ENCODE measurements around the gene GLP2R.

The GLP2R gene

DNA sequence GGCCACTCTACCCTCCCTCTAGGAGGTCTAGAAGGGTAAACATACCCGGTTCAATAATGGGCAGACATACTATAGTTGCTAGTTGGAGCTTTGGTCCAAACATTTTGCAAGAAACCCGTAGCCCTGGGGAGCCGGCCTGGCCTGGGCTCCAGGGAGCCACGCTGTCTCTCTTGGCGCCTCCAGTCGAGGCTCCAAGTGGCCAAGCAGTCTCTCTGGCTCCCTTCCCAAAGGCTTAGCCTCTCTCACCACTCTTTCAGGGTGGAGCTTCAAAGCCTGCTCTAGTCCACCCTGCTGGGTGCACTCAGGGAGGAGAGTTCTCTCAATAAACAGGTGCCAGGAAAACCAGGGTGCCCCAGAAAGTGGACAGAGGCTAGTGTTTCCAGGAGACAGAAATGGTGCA lies 47.1 kb downstream of the GLP2R start:
- H3K4me2 ChIP-seq (ENCODE audit: low read depth, low read length), result no peak overlapping the region
- peaks cover 15% of the 10 kb centered on the region for H3K27me3 ChIP-seq (replicated peaks; ENCODE audit: insufficient read depth, low read length)
- no peak overlapping the region for H3K27ac ChIP-seq (ENCODE audit: low read length)
- H3K9me3 ChIP-seq (replicated peaks; ENCODE audit: insufficient read depth, low read length), result no peaks in the 10 kb centered on the region
- no peaks in the 10 kb centered on the region for H3F3A ChIP-seq (ENCODE audit: insufficient read depth, low read length)
- no peaks in the 10 kb centered on the region for H3K4me1 ChIP-seq (ENCODE audit: low read length)
- H3K9ac ChIP-seq (ENCODE audit: low read length), result no peak overlapping the region
- H3K9me2 ChIP-seq (replicated peaks; ENCODE audit: insufficient read depth, low read length), result no peaks in the 10 kb centered on the region
- no peak for DNase-seq
- TF ChIP-seq EZH2 (optimal IDR thresholded peaks at IDR 0.05; ENCODE audit: low read depth, low read length) (no peak), EZH2phosphoT487 (IDR thresholded peaks at IDR 0.05; ENCODE audit: low read length) (no peak)
- TF ChIP-seq, protein P1, sequence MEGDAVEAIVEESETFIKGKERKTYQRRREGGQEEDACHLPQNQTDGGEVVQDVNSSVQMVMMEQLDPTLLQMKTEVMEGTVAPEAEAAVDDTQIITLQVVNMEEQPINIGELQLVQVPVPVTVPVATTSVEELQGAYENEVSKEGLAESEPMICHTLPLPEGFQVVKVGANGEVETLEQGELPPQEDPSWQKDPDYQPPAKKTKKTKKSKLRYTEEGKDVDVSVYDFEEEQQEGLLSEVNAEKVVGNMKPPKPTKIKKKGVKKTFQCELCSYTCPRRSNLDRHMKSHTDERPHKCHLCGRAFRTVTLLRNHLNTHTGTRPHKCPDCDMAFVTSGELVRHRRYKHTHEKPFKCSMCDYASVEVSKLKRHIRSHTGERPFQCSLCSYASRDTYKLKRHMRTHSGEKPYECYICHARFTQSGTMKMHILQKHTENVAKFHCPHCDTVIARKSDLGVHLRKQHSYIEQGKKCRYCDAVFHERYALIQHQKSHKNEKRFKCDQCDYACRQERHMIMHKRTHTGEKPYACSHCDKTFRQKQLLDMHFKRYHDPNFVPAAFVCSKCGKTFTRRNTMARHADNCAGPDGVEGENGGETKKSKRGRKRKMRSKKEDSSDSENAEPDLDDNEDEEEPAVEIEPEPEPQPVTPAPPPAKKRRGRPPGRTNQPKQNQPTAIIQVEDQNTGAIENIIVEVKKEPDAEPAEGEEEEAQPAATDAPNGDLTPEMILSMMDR (IDR thresholded peaks at IDR 0.05; ENCODE audit: low read length), result no peak
- H3K4me3 ChIP-seq (ENCODE audit: low read length), result no peak overlapping the region
- H3K79me2 ChIP-seq (ENCODE audit: low read length), result no peaks in the 10 kb centered on the region
- no peak overlapping the region for H2AFZ ChIP-seq (ENCODE audit: low read length)
- H4K20me1 ChIP-seq (ENCODE audit: insufficient read depth, low read length), result no peaks in the 10 kb centered on the region
- H3K36me3 ChIP-seq (replicated peaks; ENCODE audit: insufficient read depth, low read length), result no peaks in the 10 kb centered on the region

DNA sequence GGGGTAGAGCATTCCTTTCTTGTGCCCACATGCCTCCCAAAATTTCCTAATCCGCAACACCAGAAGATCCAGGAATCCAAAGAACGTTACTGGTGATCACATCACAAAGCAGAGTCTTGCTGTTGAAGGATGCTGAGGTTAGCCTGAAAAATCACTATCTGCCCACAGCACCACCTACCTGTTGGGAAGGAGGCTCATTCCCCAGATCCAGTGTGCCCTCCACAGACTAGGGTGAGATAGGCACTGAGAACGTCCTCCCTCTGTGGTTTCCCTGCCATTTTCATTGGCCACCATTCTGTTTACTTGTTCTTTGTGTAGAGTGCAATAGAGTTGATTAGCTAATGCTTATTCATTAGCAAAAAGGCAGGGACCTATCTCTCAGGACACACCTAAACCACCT lies 49.0 kb downstream of the GLP2R start:
- H3K4me3 ChIP-seq (ENCODE audit: low read length), result no peak overlapping the region
- no peak overlapping the region for H3K4me2 ChIP-seq (ENCODE audit: low read depth, low read length)
- H3F3A ChIP-seq (ENCODE audit: insufficient read depth, low read length), result no peaks in the 10 kb centered on the region
- no peaks in the 10 kb centered on the region for H3K36me3 ChIP-seq (replicated peaks; ENCODE audit: insufficient read depth, low read length)
- H3K27ac ChIP-seq (ENCODE audit: low read length), result no peak overlapping the region
- no peaks in the 10 kb centered on the region for H3K9me2 ChIP-seq (replicated peaks; ENCODE audit: insufficient read depth, low read length)
- TF ChIP-seq, protein P1 (IDR thresholded peaks at IDR 0.05; ENCODE audit: low read length), result no peak
- no peak for TF ChIP-seq EZH2 (optimal IDR thresholded peaks at IDR 0.05; ENCODE audit: low read depth, low read length)
- no peak for TF ChIP-seq EZH2phosphoT487 (IDR thresholded peaks at IDR 0.05; ENCODE audit: low read length)
- H2AFZ ChIP-seq (ENCODE audit: low read length), result no peak overlapping the region
- H3K27me3 ChIP-seq (replicated peaks; ENCODE audit: insufficient read depth, low read length), result peaks cover 15% of the 10 kb centered on the region
- no peak overlapping the region for H3K9ac ChIP-seq (ENCODE audit: low read length)
- DNase-seq, result no peak
- H3K4me1 ChIP-seq (ENCODE audit: low read length), result no peaks in the 10 kb centered on the region
- no peaks in the 10 kb centered on the region for H3K79me2 ChIP-seq (ENCODE audit: low read length)
- no peaks in the 10 kb centered on the region for H4K20me1 ChIP-seq (ENCODE audit: insufficient read depth, low read length)
- no peaks in the 10 kb centered on the region for H3K9me3 ChIP-seq (replicated peaks; ENCODE audit: insufficient read depth, low read length)

DNA sequence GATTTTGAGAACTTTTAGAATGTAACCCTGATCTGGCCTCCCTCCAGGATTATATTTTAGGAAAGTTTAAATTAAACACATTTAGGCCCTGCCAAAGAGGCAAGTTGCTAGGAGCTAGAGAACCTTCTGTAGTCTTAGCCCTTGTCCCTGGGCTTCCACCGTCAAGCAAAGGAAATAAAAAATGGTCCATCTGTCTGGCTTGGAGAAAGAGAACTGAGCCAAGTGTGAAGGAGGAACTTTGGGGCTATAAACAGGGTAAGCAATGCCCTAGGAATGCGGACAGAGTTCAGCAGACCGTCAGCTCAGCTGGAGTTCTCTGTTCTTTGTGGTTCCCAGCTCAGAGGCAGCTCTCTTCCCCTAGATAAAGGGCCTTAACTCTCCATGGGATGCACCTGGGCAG lies 49.7 kb downstream of the GLP2R start:
- no peaks in the 10 kb centered on the region for H4K20me1 ChIP-seq (ENCODE audit: insufficient read depth, low read length)
- H3K9ac ChIP-seq (ENCODE audit: low read length), result no peak overlapping the region
- DNase-seq, result no peak
- no peaks in the 10 kb centered on the region for H3K79me2 ChIP-seq (ENCODE audit: low read length)
- peaks cover 19% of the 10 kb centered on the region for H3K27me3 ChIP-seq (replicated peaks; ENCODE audit: insufficient read depth, low read length)
- H2AFZ ChIP-seq (ENCODE audit: low read length), result no peak overlapping the region
- no peaks in the 10 kb centered on the region for H3K9me2 ChIP-seq (replicated peaks; ENCODE audit: insufficient read depth, low read length)
- no peak overlapping the region for H3K4me3 ChIP-seq (ENCODE audit: low read length)
- no peaks in the 10 kb centered on the region for H3K4me1 ChIP-seq (ENCODE audit: low read length)
- no peak overlapping the region for H3K27ac ChIP-seq (ENCODE audit: low read length)
- H3K36me3 ChIP-seq (replicated peaks; ENCODE audit: insufficient read depth, low read length), result no peaks in the 10 kb centered on the region
- H3K9me3 ChIP-seq (replicated peaks; ENCODE audit: insufficient read depth, low read length), result no peaks in the 10 kb centered on the region
- H3F3A ChIP-seq (ENCODE audit: insufficient read depth, low read length), result no peaks in the 10 kb centered on the region
- H3K4me2 ChIP-seq (ENCODE audit: low read depth, low read length), result no peak overlapping the region
- TF ChIP-seq EZH2 (optimal IDR thresholded peaks at IDR 0.05; ENCODE audit: low read depth, low read length) (no peak), EZH2phosphoT487 (IDR thresholded peaks at IDR 0.05; ENCODE audit: low read length) (no peak)
- TF ChIP-seq, protein P1 (IDR thresholded peaks at IDR 0.05; ENCODE audit: low read length), result no peak
